Suprapubic skin (tissue), 4 donors: ENCODE measurements around the gene VASH1. TPM values are rescaled to one million over a fixed set of nuclear protein-coding genes. Genes with fewer than 3 reads are reported as not detected.

Source experiments
- DNase-seq, 2 donors: peaks; one replicate each; pipeline ENCODE4 v3.0.0-alpha.2; 2019; ENCODE audit warnings: low spot score in 2 of 2
- H3K27ac ChIP-seq: fragments of 200-600 bp; sonication (generic); one replicate; pipeline ENCODE4 v1.5.1; 2019
- H3K27me3 ChIP-seq: fragments of 200-600 bp; sonication (generic); one replicate; pipeline ENCODE4 v1.5.1; 2019
- H3K36me3 ChIP-seq: fragments of 200-600 bp; sonication (generic); one replicate; pipeline ENCODE4 v1.5.1; 2019
- H3K4me1 ChIP-seq: fragments of 200-600 bp; sonication (generic); one replicate; pipeline ENCODE4 v1.5.1; 2019
- H3K4me3 ChIP-seq: fragments of 200-600 bp; sonication (generic); one replicate; pipeline ENCODE4 v1.5.1; 2019; ENCODE audit warnings: mild to moderate bottlenecking
- H3K9me3 ChIP-seq: fragments of 200-600 bp; sonication (generic); one replicate; pipeline ENCODE4 v1.5.1; 2019
- CTCF ChIP-seq, 2 donors: fragments of 200-600 bp in 1 of 2; fragments of 450-650 bp in 1 of 2; sonication (generic) in 1 of 2; IDR thresholded peaks; one replicate each; pipeline ENCODE4 v1.5.1; 2016 to 2019; ENCODE audit warnings: antibody characterized with exemption in 2 of 2, mild to moderate bottlenecking in 1 of 2, moderate library complexity in 1 of 2
- EP300 ChIP-seq: sonication (generic); formaldehyde crosslinking; IDR thresholded peaks from one replicate; pipeline ENCODE4 v1.6.1; 2017; ENCODE audit warnings: antibody characterized with exemption
- POLR2A ChIP-seq, 2 donors: fragments of 450-650 bp; IDR thresholded peaks; one replicate each; pipeline ENCODE4 v1.6.1; 2017; ENCODE audit warnings: antibody characterized with exemption in 2 of 2, mild to moderate bottlenecking in 2 of 2, moderate library complexity in 2 of 2
- POLR2AphosphoS5 ChIP-seq, 3 donors: sonication (generic); formaldehyde crosslinking; IDR thresholded peaks; one replicate each; pipeline ENCODE4 v1.6.1; 2017; ENCODE audit warnings: antibody characterized with exemption in 3 of 3
- WGBS: methylation state at CpG from one replicate; pipeline ENCODE4 v1.1.5; 2018; 5-methylcytosine and 5-hydroxymethylcytosine counted together
- total RNA-seq, 4 donors: library from RNA; depleted of rRNA; stranded (reverse); fragments of >200 nt; gene quantifications; one replicate each; pipeline ENCODE4 v1.1.0, GENCODE V29; 2016

VASH1 gene
- total RNA-seq, 4 donors from 2014 or later = 0.68 to 5.8 (median 4.1) TPM

GRCh38 chr14:76752744-76753143, 8.5 kb upstream of the VASH1 start:
- H3K27me3 ChIP-seq = no peaks in the 10 kb centered on the region
- H3K36me3 ChIP-seq = no peaks in the 10 kb centered on the region
- no peak overlapping the region for H3K4me3 ChIP-seq
- no peaks in the 10 kb centered on the region for H3K9me3 ChIP-seq
- no peak overlapping the region for H3K27ac ChIP-seq
- DNase-seq = no peak
- H3K4me1 ChIP-seq = no peaks in the 10 kb centered on the region
- no peak for TF ChIP-seq EP300
- TF ChIP-seq POLR2AphosphoS5 (IDR thresholded peaks at IDR 0.05) = no peak
- no peak for TF ChIP-seq CTCF (IDR thresholded peaks at IDR 0.05)
- no peak for TF ChIP-seq POLR2A (IDR thresholded peaks at IDR 0.05)
- WGBS = 57% methylated on average over 6 of the region's 6 CpGs

DNA sequence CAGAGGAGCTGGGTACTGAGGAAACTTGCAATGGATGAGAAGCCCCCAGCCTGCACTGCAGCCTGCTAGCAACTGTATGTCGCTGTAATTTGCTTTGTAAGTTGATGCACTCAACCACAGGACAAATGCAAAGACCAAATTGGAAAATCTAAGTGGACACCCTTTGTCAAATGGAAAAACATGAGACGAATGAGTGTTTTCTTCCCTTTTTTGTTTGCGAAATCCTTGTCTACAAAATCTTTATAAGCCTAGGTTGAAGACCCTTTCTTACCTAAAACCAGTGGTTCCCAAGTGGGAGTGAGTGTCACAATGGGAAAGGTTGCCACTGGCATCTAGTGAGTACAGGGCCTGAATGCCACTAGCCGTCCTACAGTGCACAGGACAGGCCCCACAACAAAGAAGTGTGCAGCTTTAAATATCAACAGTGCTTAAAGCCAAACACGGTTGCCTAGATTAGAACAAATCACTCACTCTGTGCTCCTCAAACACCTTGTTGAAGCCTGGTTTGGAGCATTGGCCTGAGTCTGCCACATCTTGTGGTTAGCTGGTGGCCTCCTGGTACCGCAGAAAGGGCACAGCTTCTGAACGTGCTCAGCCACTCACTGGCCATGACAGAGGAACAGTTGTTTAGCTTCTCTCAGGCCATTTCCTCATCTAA, 7.6 kb upstream of the VASH1 start:
- DNase-seq = no peak
- Histone ChIP-seq H3K36me3 (no peaks in the 10 kb centered on the region), H3K27me3 (no peaks in the 10 kb centered on the region), H3K9me3 (no peaks in the 10 kb centered on the region), H3K4me1 (no peaks in the 10 kb centered on the region), H3K27ac (no peak overlapping the region), H3K4me3 (no peak overlapping the region)
- WGBS = 95% methylated on average over 7 of the region's 7 CpGs
- TF ChIP-seq EP300 (no peak), POLR2AphosphoS5 (IDR thresholded peaks at IDR 0.05) (no peak), POLR2A (IDR thresholded peaks at IDR 0.05) (no peak), CTCF (IDR thresholded peaks at IDR 0.05) (no peak)

DNA sequence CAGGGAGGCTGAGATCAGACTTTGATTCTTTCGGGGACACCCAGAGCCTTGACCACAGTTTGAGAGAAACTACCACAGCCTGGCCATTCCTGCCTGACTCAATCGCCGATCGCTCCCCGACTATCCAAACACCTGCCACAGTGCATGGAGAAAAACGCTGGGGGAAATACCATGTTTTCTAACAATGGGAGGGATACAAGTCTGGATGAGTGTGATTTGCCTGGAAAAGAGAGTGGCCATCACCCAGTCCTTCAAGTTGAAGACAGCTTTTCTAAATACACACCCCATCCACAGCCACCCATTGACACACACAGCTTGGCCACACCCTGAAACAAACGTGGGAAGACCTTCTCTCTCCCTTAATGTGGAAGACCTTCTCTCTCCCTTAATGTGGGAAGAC, 6.7 kb upstream of the VASH1 start:
- Histone ChIP-seq H3K9me3 (no peaks in the 10 kb centered on the region), H3K4me1 (no peaks in the 10 kb centered on the region), H3K27me3 (no peaks in the 10 kb centered on the region), H3K27ac (no peak overlapping the region), H3K36me3 (no peaks in the 10 kb centered on the region), H3K4me3 (no peak overlapping the region)
- 87% methylated on average over 7 of the region's 7 CpGs for WGBS
- no peak for DNase-seq
- TF ChIP-seq CTCF (IDR thresholded peaks at IDR 0.05) (no peak), POLR2A (IDR thresholded peaks at IDR 0.05) (no peak), EP300 (no peak), POLR2AphosphoS5 (IDR thresholded peaks at IDR 0.05) (no peak)

- no peak for DNase-seq
- Histone ChIP-seq H3K9me3 (no peaks in the 10 kb centered on the region), H3K4me3 (no peak overlapping the region), H3K27me3 (peaks cover 6% of the 10 kb centered on the region), H3K36me3 (no peaks in the 10 kb centered on the region), H3K27ac (no peak overlapping the region), H3K4me1 (peaks cover 4% of the 10 kb centered on the region)
- WGBS = 87% methylated on average over 8 of the region's 9 CpGs
- TF ChIP-seq CTCF (IDR thresholded peaks at IDR 0.05) (no peak), EP300 (no peak), POLR2A (IDR thresholded peaks at IDR 0.05) (no peak), POLR2AphosphoS5 (IDR thresholded peaks at IDR 0.05) (no peak)
These were observed 5.5 kb upstream of the VASH1 start for GRCh38 chr14:76755610-76756370.

DNA sequence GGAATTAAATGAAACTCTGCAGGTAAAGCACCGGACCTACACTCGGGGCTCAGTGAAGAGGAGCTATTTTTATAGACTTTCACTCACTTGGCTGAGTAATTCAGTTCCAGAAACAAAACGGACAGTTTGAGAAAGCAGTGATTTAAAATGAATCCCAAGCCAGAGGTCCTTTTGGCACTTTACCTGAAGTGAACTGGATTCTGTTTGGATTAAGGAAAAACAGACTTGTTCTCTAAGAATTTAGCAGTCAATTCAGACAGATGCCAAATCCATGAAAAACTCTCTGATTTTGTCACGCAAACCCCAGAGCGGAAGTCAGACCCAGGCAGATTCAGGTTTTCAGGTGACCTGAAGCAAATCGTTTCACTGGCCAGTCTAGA, 4.9 kb upstream of the VASH1 start:
- Histone ChIP-seq H3K36me3 (no peaks in the 10 kb centered on the region), H3K4me3 (no peak overlapping the region), H3K9me3 (no peaks in the 10 kb centered on the region), H3K27ac (no peak overlapping the region), H3K27me3 (peaks cover 10% of the 10 kb centered on the region), H3K4me1 (peaks cover 9% of the 10 kb centered on the region)
- DNase-seq = no peak
- TF ChIP-seq POLR2AphosphoS5 (IDR thresholded peaks at IDR 0.05) = no peak
- 77% methylated on average over 6 of the region's 6 CpGs for WGBS
